Activated CD4-positive, alpha-beta T cell treated with anti-CD3 and anti-CD28 coated beads for 36 hours (primary cell): Measurements from ENCODE around the gene DMRTC2. TPM values are rescaled to one million over a fixed set of nuclear protein-coding genes. Genes with fewer than 3 reads are reported as not detected.

Experiments used
- microRNA-seq: library from miRNA; unstranded; fragments of <30 nt; microRNA quantifications from one replicate; pipeline ENCODE4 v1.2.0, GENCODE V29; 2021; ENCODE audit warnings: borderline replicate concordance
- total RNA-seq, 2 experiments: library from RNA; stranded (reverse); gene quantifications; one replicate each; pipeline ENCODE4 v1.2.3, GENCODE V29; 2021

Gene DMRTC2
- total RNA-seq, 2 experiments from 2014 or later = not detected

Small RNA genes within 50 kb of the gene (microRNA-seq; reads per million reads assigned to microRNA genes)
- gene MIR6797 = 3.2 reads per million

Other genes with a start within 250 kb of the DMRTC2 start
- gene CEACAM4, start 218.0 kb upstream of the DMRTC2 start, total RNA-seq = not detected
- not detected for gene CEACAM7, start 156.8 kb upstream of the DMRTC2 start, total RNA-seq
- gene CEACAM5, start 136.4 kb upstream of the DMRTC2 start, total RNA-seq = not detected
- gene CEACAM6, start 89.5 kb upstream of the DMRTC2 start, total RNA-seq = not detected
- gene CEACAM3, start 48.5 kb upstream of the DMRTC2 start, total RNA-seq = not detected
- not detected for gene LYPD4, start 359 bp upstream of the DMRTC2 start, total RNA-seq
- gene RPS19, start 15.2 kb downstream of the DMRTC2 start, total RNA-seq = 1,000 to 10,000 TPM; 2,342 to 3,204 TPM
- 1 to 10 TPM; 4.0 to 4.1 TPM for gene CD79A, start 32.2 kb downstream of the DMRTC2 start, total RNA-seq
- 100 to 1,000 TPM; 231 to 276 TPM for gene ARHGEF1, start 38.1 kb downstream of the DMRTC2 start, total RNA-seq
- 1 to 10 TPM; 1.7 to 1.9 TPM for gene ERFL, start 83.4 kb downstream of the DMRTC2 start, total RNA-seq
- gene RABAC1, start 114.3 kb downstream of the DMRTC2 start, total RNA-seq = 10 to 100 TPM; 35.3 to 49.7 TPM
- gene ATP1A3, start 149.2 kb downstream of the DMRTC2 start, total RNA-seq = 1 to 10 TPM; 1.8 TPM
- 1 to 10 TPM; 1.6 to 1.7 TPM for gene GRIK5, start 225.2 kb downstream of the DMRTC2 start, total RNA-seq
- 10 to 100 TPM; 10.7 to 14.8 TPM for gene ZNF574, start 231.1 kb downstream of the DMRTC2 start, total RNA-seq